ENCODE data around the gene TMEM38B. TPM values are rescaled to one million over a fixed set of nuclear protein-coding genes. Genes with fewer than 3 reads are reported as not detected.

TMEM38B gene
- total RNA-seq, 4 donors from 2014 or later = 11.7 to 22.1 (median 18.5) TPM

DNA sequence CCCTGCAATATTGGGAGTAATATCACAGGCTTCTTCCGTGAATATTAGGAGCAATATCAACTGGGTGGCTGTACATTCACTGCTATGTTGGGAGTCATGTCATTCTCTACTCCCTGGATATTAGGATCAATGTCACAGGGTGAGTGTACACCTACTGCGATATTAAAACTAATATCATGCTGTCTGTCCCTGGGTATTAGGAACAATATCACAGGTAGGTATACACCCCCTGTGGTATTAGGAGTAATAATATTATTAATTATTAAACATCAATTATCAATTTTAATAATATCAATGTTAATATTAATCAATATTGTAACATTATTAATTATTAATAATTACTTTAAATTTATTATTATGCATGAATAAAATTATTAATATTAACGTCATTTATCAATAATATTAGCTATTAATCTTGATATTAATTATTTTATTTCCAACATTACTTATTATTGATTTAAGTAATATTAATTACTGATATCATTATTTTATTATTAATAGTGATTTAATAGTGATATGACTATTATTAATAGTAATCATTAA is 121.9 kb downstream of the TMEM38B start:
- TF ChIP-seq, protein P1, sequence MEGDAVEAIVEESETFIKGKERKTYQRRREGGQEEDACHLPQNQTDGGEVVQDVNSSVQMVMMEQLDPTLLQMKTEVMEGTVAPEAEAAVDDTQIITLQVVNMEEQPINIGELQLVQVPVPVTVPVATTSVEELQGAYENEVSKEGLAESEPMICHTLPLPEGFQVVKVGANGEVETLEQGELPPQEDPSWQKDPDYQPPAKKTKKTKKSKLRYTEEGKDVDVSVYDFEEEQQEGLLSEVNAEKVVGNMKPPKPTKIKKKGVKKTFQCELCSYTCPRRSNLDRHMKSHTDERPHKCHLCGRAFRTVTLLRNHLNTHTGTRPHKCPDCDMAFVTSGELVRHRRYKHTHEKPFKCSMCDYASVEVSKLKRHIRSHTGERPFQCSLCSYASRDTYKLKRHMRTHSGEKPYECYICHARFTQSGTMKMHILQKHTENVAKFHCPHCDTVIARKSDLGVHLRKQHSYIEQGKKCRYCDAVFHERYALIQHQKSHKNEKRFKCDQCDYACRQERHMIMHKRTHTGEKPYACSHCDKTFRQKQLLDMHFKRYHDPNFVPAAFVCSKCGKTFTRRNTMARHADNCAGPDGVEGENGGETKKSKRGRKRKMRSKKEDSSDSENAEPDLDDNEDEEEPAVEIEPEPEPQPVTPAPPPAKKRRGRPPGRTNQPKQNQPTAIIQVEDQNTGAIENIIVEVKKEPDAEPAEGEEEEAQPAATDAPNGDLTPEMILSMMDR (IDR thresholded peaks at IDR 0.05; ENCODE audit: low read depth) = no peak

DNA sequence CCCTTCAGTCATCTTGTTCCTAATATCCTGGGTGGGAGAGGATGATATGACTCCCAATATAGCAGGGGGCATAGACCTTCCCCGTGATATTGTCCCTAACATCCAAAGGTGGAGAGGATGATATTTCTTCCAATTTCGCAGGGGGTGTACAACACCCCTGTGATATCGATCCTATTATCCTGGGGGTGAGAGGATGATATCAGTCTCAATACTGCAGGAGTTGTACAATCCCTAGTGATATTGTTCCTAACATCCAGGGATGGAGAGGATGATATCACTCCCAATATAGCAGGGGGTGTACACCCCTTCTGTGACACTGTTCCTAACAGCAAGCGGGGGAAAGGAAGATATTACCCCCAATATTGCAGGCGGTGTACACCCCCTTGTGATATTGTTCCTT is 122.6 kb downstream of the TMEM38B start:
- TF ChIP-seq, protein P1 (IDR thresholded peaks at IDR 0.05; ENCODE audit: low read depth) = no peak

DNA sequence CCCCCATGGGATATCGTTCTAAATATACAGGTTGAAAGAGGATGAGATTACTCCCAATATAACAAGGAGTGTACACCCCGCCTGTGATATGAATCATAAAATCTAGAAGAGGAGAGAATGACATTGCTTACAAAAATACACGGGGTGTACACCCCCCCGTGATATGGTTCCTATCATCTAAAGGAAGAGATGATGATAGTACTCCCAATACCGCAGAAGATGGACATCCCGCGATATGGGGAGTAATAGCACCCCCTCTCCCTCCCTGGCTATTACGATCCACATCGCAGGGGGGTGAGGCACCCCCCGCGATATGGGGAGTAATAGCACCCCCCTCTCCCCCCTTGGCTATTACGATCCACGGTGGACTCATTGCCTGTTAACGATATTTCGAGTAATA is 124.6 kb downstream of the TMEM38B start:
- TF ChIP-seq, protein P1 (IDR thresholded peaks at IDR 0.05; ENCODE audit: low read depth) = no peak

DNA sequence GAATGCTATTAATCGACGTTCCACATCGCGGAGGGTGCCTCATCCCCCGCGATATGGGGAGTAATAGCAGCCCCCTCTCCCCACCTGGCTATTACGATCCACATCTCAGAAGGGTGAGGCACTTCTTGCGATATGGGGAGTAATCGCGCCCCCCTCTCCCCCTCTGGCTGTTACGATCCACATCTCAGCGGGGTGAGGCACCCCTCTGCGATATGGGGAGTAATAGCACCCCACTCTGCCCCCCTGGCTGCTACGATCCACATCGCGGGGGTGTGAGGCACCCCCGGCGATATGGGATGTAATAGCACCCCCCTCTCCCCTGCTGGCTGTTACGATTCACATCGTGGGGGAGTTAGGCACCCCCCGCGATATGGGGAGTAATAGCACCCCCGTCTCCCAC is 128.5 kb downstream of the TMEM38B start:
- TF ChIP-seq, protein P1 (IDR thresholded peaks at IDR 0.05; ENCODE audit: low read depth) = no peak

Other genes with a start within 250 kb of the TMEM38B start
- 1 to 10 TPM; 3.6 to 8.3 (median 4.8) TPM for gene FSD1L, start 246.5 kb upstream of the TMEM38B start, total RNA-seq
- gene FKTN, start 136.4 kb upstream of the TMEM38B start, total RNA-seq = 10 to 100 TPM in 3 of 4 donors, 1 to 10 TPM in 1; 7.9 to 17.8 (median 10.9) TPM
- 1 to 10 TPM in 1 of 4 donors, not detected in 3; 1.3 TPM for gene TAL2, start 32.1 kb upstream of the TMEM38B start, total RNA-seq